ENCODE results near the gene WNT7B. TPM values are rescaled to one million over a fixed set of nuclear protein-coding genes. Genes with fewer than 3 reads are reported as not detected.

WNT7B gene
- total RNA-seq, 2 donors from 2014 or later = 7.5 to 7.7 TPM

GRCh38 chr22:45918459-45919370, 58.2 kb downstream of the WNT7B start:
- Histone ChIP-seq H3K9me3 (no peaks in the 10 kb centered on the region), H3K27ac (peak overlapping the region in 1 of 2 donors; percentile 27), H3K36me3 (no peaks in the 10 kb centered on the region), H3K4me3 (no peak overlapping the region), H3K27me3 (replicated peaks; ENCODE audit: insufficient read depth) (no peaks in the 10 kb centered on the region), H3K4me1 (replicated peaks) (peaks cover 13% of the 10 kb centered on the region)
- no peak for DNase-seq (ENCODE audit: low spot score)
- TF ChIP-seq POLR2A (IDR thresholded peaks at IDR 0.05) = no peak
- no peak for TF ChIP-seq POLR2AphosphoS5 (IDR thresholded peaks at IDR 0.05)
- TF ChIP-seq CTCF (IDR thresholded peaks at IDR 0.05) = no peak
- intact Hi-C loops (cut with DNase I) = no loop called here
- 63% methylated on average over 27 of the region's 35 CpGs for WGBS

- DNase-seq (ENCODE audit: low spot score) = no peak
- Histone ChIP-seq H3K9me3 (no peaks in the 10 kb centered on the region), H3K27me3 (replicated peaks; ENCODE audit: insufficient read depth) (no peaks in the 10 kb centered on the region), H3K4me3 (no peak overlapping the region), H3K27ac (no peak overlapping the region), H3K36me3 (no peaks in the 10 kb centered on the region), H3K4me1 (replicated peaks) (peaks cover 13% of the 10 kb centered on the region)
- intact Hi-C loops (cut with DNase I) = no loop called here
- TF ChIP-seq CTCF (IDR thresholded peaks at IDR 0.05) (no peak), POLR2A (IDR thresholded peaks at IDR 0.05) (no peak), POLR2AphosphoS5 (IDR thresholded peaks at IDR 0.05) (no peak)
- WGBS = 86% methylated on average over 14 of the region's 14 CpGs
These were observed 59.1 kb downstream of the WNT7B start for GRCh38 chr22:45917700-45918458.

- peak; percentile 24 for DNase-seq (ENCODE audit: low spot score)
- intact Hi-C loops (cut with DNase I) = no loop called here
- Histone ChIP-seq H3K9me3 (no peaks in the 10 kb centered on the region), H3K4me3 (no peak overlapping the region), H3K27me3 (replicated peaks; ENCODE audit: insufficient read depth) (no peaks in the 10 kb centered on the region), H3K36me3 (no peaks in the 10 kb centered on the region), H3K4me1 (replicated peaks) (peaks cover 13% of the 10 kb centered on the region), H3K27ac (no peak overlapping the region)
- WGBS = 61% methylated on average over 7 of the region's 12 CpGs
- TF ChIP-seq CTCF (IDR thresholded peaks at IDR 0.05) = no peak
- no peak for TF ChIP-seq POLR2AphosphoS5 (IDR thresholded peaks at IDR 0.05)
- no peak for TF ChIP-seq POLR2A (IDR thresholded peaks at IDR 0.05)
These were observed 59.8 kb downstream of the WNT7B start for GRCh38 chr22:45917146-45917545.

GRCh38 chr22:45916515-45916914, 60.4 kb downstream of the WNT7B start:
- DNase-seq (ENCODE audit: low spot score) = no peak
- Histone ChIP-seq H3K4me1 (replicated peaks) (peaks cover 13% of the 10 kb centered on the region), H3K27me3 (replicated peaks; ENCODE audit: insufficient read depth) (no peaks in the 10 kb centered on the region), H3K36me3 (no peaks in the 10 kb centered on the region), H3K9me3 (no peaks in the 10 kb centered on the region), H3K4me3 (no peak overlapping the region), H3K27ac (no peak overlapping the region)
- 91% methylated on average over 6 of the region's 7 CpGs for WGBS
- intact Hi-C loops (cut with DNase I) = no loop called here
- TF ChIP-seq CTCF (IDR thresholded peaks at IDR 0.05) = no peak
- no peak for TF ChIP-seq POLR2AphosphoS5 (IDR thresholded peaks at IDR 0.05)
- no peak for TF ChIP-seq POLR2A (IDR thresholded peaks at IDR 0.05)
